ENCODE data around the gene HIGD2A. TPM values are rescaled to one million over a fixed set of nuclear protein-coding genes. Genes with fewer than 3 reads are reported as not detected.

The HIGD2A gene
- total and polyA plus RNA-seq, 2 of the 13 experiments (the other 11 are each of a cell fraction or from before 2014, with no cell fraction given): 89.2 to 146 TPM

- TF ChIP-seq TFDP2 (CRISPR knock-in tag; IDR thresholded peaks at IDR 0.05) (no peak), SALL1 (CRISPR knock-in tag; IDR thresholded peaks at IDR 0.05) (peak; percentile 31; the same call in 1 of the 2 replicates), ZNF317 (CRISPR knock-in tag; IDR thresholded peaks at IDR 0.05) (0 out of 2 replicates have a peak, but pooled peaks have one; percentile 32), RAD51 (IDR thresholded peaks at IDR 0.05; ENCODE audit: borderline replicate concordance) (no peak), PHF21A (CRISPR knock-in tag; IDR thresholded peaks at IDR 0.05) (no peak), ZNF605 (CRISPR knock-in tag; IDR thresholded peaks at IDR 0.05) (no peak), ZNF431 (CRISPR knock-in tag; IDR thresholded peaks at IDR 0.05; ENCODE audit: borderline replicate concordance, low read depth) (no peak), ZFY (CRISPR knock-in tag; IDR thresholded peaks at IDR 0.05) (peak; percentile 35; the same call in 1 of the 2 replicates), FOXA1 (IDR thresholded peaks at IDR 0.05) (no peak), FOXA1 (CRISPR knock-in tag; IDR thresholded peaks at IDR 0.05) (peak; percentile 66), ZBTB20 (CRISPR knock-in tag; IDR thresholded peaks at IDR 0.05; ENCODE audit: borderline replicate concordance, low read depth) (no peak), ZNF780A (CRISPR knock-in tag; IDR thresholded peaks at IDR 0.05) (no peak), HMGXB3 (CRISPR knock-in tag; IDR thresholded peaks at IDR 0.05; ENCODE audit: borderline replicate concordance) (no peak)
- TF ChIP-seq, protein P1, sequence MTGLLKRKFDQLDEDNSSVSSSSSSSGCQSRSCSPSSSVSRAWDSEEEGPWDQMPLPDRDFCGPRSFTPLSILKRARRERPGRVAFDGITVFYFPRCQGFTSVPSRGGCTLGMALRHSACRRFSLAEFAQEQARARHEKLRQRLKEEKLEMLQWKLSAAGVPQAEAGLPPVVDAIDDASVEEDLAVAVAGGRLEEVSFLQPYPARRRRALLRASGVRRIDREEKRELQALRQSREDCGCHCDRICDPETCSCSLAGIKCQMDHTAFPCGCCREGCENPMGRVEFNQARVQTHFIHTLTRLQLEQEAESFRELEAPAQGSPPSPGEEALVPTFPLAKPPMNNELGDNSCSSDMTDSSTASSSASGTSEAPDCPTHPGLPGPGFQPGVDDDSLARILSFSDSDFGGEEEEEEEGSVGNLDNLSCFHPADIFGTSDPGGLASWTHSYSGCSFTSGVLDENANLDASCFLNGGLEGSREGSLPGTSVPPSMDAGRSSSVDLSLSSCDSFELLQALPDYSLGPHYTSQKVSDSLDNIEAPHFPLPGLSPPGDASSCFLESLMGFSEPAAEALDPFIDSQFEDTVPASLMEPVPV (CRISPR knock-in tag; IDR thresholded peaks at IDR 0.05): no peak
- TF ChIP-seq, protein P2, sequence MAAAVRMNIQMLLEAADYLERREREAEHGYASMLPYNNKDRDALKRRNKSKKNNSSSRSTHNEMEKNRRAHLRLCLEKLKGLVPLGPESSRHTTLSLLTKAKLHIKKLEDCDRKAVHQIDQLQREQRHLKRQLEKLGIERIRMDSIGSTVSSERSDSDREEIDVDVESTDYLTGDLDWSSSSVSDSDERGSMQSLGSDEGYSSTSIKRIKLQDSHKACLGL (CRISPR knock-in tag; IDR thresholded peaks at IDR 0.05): no peak
- TF ChIP-seq, protein P3, sequence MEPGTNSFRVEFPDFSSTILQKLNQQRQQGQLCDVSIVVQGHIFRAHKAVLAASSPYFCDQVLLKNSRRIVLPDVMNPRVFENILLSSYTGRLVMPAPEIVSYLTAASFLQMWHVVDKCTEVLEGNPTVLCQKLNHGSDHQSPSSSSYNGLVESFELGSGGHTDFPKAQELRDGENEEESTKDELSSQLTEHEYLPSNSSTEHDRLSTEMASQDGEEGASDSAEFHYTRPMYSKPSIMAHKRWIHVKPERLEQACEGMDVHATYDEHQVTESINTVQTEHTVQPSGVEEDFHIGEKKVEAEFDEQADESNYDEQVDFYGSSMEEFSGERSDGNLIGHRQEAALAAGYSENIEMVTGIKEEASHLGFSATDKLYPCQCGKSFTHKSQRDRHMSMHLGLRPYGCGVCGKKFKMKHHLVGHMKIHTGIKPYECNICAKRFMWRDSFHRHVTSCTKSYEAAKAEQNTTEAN (CRISPR knock-in tag; conservative IDR thresholded peaks at IDR 0.05): 0 out of 2 replicates have a peak, but pooled peaks have one; percentile 37
These were observed 47.0 kb upstream of the HIGD2A start (continued) for GRCh38 chr5:176341325-176342157.

Measured in HepG2 (cell line).